OCI-M2 (cell line): Measurements from ENCODE around the gene TBC1D22B.
"Not testable (repeated sequence)": the region's sequence is repeated elsewhere in the genome, so short reads cannot be mapped to it uniquely, and the experiment has no call there.

Experiments used
- DNase-seq: peaks from one replicate; lab custom pipeline; 2025; ENCODE audit not compliant: unreplicated experiment; lab: John Stamatoyannopoulos, UW

Gene TBC1D22B

DNA sequence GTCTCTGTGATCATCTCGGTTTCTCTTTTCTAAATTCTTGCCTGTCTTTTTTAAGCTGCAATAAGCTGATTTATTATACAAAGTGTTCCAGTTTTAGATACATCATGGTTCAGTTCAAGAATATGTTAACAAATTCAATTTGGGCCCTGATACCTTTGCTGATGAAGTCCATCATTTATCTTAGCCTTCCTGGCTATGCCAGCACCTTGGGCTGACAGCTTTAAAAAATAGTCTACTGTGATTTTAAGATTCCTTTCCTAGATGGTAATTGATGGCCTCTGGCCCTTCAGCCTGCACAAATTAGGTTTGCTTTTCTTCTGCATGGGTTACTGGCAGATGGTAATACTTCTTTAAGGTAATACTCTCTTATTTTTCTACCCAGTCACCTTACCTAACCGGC lies 7.4 kb downstream of the TBC1D22B start:
- no peak for DNase-seq

DNA sequence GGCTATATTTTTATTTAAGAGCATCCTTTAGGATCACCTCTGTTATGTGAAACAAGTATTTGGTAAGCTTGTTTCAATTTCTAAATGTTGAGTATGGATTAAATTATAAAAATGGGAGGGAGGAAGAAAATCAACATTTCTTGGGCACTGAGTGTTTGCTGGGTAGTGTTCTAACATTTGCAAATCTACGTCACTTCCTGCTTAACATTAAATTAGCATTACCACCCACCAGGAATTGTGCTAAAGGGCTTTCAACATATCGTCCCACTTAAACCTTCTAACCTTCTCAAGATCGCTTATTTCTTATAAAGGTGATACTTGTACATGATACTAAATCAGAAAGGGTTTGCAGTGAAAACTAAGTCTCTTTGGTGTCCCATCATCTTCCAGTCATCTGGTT lies 8.3 kb downstream of the TBC1D22B start:
- no peak for DNase-seq

DNA sequence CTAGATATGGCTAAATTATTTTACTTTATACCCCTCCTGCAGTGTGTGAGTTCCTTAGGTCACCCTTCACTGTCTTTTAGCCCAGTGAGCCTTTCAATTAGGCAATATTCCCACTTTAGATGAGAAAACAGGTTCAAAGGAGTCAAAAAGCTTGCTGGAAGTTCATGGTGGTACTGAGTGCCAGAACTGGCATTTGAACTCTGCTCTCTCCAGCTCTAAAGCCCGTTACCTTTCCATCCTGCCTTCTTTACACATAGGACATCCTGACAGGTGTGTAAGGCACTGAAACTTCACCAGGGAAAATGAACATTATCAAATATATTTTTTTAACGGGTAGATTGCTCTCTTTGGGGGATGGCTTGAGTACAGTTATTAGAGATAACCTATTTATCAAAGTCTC lies 11.5 kb downstream of the TBC1D22B start:
- no peak for DNase-seq

DNA sequence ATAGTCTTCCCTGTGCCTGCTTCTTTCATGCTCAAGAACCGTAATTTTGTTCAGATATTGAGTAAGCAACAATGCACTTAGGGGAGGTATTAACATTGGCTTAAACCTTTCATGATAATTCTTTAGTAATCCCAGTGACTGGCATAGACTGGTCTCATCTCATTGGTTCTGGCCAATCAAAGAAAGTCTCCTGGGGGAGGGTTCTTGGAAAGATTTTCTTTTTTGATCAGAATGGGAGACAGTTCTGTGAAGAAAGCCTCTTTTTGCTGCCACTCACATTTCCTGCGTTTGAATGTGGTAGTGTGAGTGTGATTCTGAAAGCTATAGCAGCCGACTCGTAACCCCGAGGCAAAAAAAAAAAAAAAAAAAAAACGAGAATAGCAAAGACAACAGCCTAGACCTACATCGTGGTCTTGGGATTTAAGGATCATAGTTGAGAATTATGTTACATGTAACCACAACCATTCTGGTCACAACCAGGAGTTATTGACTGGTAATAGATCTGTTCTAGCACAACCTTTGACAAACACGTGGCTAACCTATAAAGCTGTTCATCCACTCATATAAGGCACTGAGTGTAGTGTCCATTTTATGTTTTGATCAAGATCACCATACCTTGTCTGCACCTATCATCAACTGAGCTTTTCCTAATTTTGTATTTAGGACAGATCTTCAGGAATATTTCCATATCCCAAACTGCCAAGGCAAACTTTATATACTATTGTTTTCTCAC lies 15.4 kb downstream of the TBC1D22B start:
- no peak for DNase-seq

DNA sequence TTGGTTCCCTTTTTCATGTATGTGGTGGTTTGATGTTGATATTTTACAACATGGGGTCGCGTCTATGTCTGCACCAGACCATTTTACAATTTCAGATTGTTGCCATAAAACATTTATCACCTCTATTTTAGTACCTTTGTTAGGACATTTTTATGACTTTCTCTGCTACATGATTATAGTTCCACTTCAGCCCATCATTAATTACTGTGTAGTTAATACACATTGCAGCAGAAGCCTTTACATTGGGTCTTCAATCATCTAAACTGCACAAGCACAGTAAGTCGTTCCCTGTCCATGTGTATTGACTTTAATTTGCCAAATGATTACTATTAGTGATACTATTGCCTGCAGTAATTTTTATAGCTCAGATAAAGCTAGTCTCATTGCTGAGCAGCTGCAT lies 16.1 kb downstream of the TBC1D22B start:
- DNase-seq, result no peak

DNA sequence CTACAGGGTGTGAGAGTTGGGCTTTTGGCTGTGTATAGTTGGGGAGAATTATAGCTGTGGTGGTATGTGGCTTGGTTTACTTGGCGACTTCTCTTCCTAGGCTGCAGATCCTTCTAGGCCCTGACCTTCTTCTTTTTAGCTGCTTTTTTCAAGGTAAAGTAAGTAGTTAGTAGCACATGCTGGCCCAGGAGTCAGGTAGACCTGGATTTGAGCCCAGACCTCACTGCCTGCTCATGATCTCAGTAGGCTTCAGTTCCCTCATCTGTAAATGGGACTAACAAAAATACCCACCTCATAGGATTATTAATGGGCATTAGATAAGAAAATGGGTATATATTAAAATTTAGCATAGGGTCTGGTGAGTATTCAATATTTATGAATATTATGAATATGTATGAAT lies 17.8 kb downstream of the TBC1D22B start:
- DNase-seq, result no peak

DNA sequence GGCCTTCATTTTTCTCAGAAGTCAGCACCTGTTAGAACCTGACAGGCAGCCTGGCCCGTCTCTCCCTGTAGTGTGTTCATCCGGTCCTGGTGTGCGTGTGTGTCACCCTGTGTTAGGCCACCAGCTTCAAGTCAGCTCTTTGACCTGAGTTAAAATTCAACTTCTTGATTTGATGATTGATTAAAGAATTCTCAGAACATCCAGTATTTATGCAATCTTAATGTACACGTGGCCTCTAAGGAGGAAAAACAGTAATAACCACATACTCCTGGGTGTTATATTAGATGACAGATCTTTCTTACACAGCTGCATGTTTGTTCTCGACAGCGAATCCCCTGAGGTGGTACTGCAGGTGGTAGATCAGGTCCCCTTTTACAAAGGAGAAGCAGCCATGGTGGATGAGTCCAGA lies 19.4 kb downstream of the TBC1D22B start:
- no peak for DNase-seq

DNA sequence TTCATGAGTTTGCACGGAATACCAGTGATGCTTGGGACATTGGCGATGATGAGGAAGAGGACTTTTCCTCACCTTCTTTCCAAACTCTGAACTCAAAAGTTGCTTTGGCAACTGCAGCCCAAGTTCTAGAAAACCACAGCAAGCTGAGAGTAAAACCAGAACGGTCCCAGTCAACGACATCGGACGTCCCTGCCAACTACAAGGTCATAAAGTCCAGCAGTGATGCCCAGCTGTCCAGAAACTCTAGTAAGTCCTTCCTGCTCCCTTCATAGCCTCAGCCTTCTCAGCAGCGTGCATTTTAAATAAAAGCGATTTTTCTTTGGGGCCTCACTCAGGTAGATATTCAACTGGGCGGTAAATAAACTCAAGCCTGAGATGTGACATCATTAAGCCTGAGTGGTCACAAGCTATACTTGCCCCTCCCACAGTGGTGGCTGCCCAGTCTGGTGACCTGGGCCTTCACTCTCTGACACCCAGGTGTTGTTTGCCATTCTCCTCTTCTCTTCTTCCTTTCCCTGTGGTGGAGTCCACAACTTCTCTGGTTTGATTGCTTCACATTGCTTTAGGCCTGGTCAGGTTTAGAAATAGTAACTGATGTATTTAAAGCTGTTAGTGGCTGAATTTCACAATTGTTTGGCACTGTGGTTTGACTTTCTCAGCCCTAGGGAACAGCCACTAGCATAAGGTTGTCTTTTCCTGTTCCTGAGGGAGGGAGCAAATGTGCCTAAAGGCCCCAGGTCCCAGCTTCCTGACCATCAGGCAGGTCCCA lies 22.0 kb downstream of the TBC1D22B start:
- no peak for DNase-seq

DNA sequence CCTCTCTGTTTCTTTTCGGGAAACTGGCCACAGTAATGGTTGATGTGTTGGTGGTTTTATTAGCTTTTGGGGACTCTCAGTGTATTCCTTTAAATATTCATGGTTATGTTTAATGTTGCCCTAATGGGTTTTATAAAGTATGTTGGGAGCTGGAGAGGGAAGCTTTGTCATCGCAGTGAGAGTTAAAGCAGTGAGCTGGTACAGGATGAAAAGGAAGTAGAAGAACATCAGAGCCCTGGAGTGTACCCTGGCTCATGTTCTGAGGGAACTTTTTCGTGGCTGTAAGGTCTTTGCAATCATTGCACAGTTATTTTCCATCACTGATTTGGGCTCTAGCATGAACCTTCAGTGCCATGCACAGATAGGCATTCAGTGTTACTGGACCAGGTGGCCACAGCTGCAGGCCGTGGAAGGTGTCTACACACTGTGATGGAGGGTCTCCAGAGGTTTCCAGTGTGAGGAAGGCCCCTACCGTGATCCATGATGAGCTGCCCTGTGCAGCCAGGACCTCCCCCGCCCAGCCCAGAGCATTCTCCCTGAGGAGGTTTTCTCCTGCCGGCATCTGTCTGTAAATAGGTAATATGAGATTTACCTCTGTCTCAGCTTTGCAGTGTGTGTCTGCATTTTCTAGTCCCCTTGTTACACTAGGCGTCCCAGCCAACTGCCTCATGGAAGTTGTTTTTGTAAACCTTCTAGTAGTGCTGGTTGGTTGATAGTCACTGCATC lies 22.8 kb downstream of the TBC1D22B start:
- no peak for DNase-seq

DNA sequence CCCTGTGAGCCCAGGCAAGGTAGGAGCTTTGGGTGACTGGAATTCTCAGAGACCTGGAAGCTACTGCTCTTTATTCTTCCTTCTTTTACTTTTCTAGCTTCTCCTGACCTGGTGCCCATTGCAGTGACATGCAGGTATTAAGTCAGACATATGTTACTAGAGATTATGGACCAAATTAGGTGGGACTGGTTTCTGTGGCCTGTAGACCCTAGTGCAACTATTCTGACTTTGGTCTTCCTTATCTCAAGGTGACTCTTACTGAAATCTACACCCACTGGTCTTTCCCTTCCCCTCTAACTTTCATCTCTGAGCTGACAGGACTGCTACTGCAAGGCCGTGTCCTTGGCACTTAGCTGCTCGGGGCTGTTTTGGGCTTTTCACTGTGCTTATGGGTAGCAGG lies 24.8 kb downstream of the TBC1D22B start:
- DNase-seq, result no peak

DNA sequence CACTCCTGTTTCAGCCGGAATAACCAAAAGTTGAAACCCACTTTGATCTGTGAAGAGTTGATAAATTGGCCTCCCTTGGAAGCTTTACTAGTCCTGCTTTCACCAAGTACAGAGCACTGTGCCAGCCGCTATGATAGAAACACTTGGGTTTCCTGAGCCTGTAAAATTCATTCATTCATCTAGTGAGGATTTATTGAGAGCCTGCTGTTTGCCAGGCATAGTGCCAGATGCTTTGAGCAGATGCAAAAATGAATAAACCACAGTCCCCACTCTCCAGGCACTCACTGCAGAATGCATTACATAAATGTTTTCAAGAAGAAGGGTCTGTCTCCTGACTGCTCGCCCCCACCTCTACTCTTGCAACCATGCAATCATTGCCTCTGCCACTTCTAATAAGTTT lies 25.7 kb downstream of the TBC1D22B start:
- DNase-seq, result no peak

DNA sequence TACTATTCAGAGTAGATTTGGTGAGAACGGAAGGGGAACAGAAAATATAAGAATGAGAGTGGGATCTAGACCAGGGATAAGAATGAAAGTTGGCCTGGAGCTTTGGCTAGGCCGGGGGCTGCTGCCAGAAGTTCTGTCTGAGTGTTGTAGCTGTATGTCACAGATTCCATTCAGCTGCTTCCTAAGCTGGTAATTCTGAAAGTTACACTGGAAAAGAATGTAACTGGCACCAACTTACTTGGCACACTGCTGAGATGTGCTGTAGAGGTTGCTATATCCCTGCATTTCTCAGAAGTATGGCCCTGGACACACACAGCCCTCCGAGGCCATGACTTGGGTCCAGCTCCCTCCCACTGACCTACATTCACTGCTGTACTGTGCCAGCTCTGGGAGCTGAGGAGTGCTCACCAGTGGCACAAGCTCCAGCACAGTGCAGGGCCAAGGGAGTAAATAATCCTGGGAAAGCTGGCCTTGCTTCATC lies 26.1 kb downstream of the TBC1D22B start:
- no peak for DNase-seq

DNA sequence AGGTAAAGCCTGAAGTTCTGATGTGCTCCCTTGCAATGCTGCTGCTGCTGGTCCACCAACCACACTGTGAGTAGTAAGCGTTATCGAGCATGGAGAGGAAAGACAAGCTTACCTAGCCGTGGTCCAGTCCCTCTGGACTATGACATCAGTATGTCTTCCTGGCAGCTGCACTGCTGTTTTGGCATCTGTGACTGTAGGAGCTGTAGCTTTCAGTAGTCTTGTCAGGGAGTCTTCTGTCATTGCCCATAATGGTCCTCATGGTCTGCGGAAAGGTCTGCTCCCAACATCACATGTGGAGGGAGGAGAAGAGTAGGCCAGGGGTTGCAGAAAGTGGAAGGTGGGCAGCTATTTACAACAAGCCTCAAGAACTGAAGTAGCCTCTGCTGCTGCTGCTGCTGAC lies 27.2 kb downstream of the TBC1D22B start:
- no peak for DNase-seq

DNA sequence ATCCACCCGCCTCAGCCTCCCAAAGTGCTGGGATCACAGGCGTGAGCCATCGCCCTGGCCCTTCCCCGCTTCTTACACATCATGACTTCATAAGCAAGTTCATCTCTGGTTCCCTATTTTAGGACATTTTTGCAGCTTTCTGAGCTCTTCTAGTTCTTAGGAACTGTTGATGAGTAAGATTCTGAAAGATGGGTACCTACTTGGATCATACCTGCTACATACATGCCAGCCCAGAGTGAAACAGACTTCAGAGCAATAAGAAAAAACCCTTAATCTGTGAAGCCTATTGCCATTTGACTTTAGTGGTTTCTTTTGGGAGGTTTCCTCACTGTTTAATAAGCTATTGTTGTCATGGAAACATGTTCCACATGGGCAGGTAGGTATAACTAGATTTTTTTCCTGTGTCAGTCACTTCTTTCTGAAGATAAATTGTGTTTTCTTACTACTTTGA lies 28.3 kb downstream of the TBC1D22B start:
- no peak for DNase-seq

DNA sequence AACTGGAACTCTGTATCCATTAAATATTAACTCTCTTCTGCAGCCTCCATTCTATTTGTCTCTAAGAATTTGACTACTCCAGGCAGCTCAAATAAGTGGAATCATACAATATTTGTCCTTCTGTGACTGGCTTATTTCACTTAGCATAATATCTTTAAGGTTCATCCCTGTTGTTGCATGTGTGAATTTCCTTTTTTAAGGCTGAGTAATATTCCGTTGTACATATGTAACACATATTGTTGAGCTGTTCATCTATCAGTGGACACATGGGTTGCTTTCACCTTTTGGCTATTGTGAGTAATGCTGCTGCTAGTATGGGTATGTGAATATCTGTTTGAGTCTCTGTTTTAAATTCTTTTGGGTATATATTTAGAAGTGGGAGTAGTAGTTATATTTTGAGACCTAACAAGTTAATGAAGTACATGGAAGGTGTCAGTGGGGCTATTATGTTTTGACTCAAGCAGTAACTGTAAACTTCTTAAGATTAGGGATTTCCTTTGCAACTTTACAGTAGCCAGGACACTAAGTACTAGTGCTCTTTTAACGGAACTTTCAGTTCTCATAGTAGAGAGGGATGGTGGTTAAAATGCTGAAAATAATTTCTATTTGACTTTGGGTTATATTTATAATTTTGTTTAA lies 30.1 kb downstream of the TBC1D22B start:
- DNase-seq, result no peak

DNA sequence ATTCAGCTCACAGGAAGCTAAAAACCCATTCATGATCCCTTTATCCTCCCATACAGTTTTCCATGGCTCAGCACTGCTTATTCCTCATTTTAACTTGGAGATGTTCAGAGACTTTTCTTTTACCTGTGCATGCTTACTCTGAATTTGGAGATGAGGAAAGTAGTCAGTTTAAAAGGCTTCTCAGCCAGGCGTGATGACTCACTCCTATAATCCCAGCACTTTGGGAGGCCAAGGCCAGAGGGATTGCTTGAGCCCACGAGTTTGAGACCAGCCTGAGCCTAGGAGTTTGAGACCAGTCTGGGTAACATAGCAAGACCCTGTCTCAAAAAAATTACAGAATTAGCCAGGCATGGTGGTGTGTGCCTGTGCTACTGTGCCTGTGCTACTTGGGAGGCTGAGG lies 30.7 kb downstream of the TBC1D22B start:
- DNase-seq, result no peak

DNA sequence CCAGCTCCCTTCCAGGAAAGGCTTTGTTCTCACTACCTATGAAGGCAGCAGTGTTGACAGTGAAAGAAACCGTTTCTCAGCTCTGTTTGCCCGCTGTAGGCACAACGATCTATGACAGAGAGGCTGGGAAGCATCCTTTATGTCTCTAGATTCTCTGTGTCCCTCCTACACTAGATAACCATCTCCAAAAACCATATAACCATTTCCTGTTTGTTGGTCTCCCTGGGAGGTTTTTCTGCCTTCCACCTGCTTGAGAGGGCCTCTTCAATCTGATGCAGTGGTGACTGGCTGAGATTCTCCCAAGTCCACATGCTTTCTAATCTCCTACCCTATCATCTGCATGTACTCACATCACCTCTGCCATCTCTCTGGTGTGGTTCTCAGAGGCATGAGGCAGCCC lies 32.4 kb downstream of the TBC1D22B start:
- DNase-seq, result no peak

DNA sequence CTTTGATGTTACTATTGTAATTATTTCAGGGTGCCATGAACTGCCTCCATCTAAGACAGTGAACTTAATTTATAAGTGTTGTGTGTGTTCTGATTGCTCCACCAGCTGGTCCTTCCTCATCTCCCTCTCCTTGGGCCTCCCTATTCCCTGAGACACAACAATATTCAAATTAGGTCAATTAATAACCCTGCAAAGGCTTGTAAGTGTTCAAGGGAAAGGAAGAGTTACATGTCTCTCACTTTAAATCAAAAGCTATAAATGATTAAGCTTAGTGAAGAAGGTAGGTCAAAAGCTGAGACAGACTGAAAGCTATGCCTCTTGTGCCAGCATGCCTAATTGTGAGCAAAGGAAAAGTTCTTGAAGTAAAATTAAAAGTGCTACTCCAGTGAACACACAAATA lies 35.9 kb downstream of the TBC1D22B start:
- no peak for DNase-seq

DNA sequence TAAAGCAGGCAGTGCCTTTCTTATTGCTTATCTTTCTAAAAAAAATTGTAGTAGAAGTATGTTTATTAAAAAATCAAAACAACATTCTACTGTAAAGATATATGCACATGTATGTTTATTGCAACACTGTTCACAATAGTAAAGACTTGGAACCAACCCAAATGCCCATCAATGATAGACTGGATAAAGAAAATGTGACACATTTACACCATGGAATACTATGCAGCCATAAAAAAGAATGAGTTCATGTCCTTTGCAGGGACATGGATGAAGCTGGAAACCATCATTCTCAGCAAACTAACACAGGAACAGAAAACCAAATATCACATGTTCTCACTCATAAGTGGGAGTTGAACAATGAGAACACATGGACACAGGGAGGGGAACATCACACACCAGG lies 40.1 kb downstream of the TBC1D22B start:
- DNase-seq, result not testable (repeated sequence)

DNA sequence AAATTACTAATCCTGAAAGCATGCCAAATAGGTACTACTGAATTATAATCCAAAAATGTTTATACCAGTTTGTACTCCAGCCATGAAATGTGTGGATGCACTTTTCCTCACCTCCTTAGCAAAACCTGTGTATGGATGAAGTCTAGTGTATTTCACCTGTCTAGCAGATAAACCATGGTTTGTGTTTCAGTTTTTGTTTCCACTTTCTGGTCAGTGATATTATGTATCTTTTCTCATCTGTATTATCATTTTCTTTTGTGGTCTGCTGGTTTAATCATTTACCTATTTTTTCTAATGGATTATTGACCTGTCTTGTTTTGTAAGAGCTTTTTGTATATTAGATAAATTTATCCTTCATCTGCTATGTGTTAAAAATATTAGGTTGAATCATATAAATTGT lies 41.4 kb downstream of the TBC1D22B start:
- no peak for DNase-seq

DNA sequence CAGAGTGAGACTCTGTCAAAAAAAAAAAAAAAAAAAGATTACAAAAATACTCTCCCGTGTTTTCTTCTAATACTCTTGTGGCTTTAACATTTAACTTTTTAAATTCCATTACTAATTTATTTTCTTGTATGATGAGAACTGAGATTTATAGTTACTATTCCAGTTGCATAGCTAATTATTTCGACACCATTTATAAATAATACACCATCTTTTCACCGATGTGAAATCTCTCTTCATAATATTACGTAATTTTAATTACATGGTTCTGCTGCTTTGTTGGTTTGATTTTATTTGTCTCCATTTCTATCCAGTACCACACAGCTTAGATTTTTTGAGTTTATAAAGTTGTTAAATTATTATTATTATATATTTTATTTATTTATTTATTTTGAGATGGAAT lies 42.4 kb downstream of the TBC1D22B start:
- DNase-seq, result no peak
